Measurements from ENCODE around the gene SYVN1. TPM values are rescaled to one million over a fixed set of nuclear protein-coding genes. Genes with fewer than 3 reads are reported as not detected.

SYVN1 gene
- total RNA-seq, 1 experiment from 2014 or later = 34.8 TPM

GRCh38 chr11:65116370-65117205, 17.7 kb downstream of the SYVN1 start (continued):
- TF ChIP-seq AFF4 (CRISPR knock-in tag; IDR thresholded peaks at IDR 0.05; ENCODE audit: borderline replicate concordance) (peak; percentile 92; the same call in 1 of the 2 replicates), ZNF512 (CRISPR knock-in tag; IDR thresholded peaks at IDR 0.05; ENCODE audit: borderline replicate concordance) (no peak), FOXJ3 (CRISPR knock-in tag; IDR thresholded peaks at IDR 0.05; ENCODE audit: borderline replicate concordance) (no peak), PREB (CRISPR knock-in tag; IDR thresholded peaks at IDR 0.05; ENCODE audit: borderline replicate concordance) (no peak), CREB1 (CRISPR knock-in tag; IDR thresholded peaks at IDR 0.05) (peak; percentile 93), ZNF396 (CRISPR knock-in tag; IDR thresholded peaks at IDR 0.05; ENCODE audit: borderline replicate concordance) (no peak), PRRX2 (CRISPR knock-in tag; IDR thresholded peaks at IDR 0.05) (no peak), ELF4 (CRISPR knock-in tag; IDR thresholded peaks at IDR 0.05; ENCODE audit: low read depth) (0 out of 2 replicates have a peak, but pooled peaks have one; percentile 33), TP53 (CRISPR knock-in tag; IDR thresholded peaks at IDR 0.05) (peak; percentile 86), ESRRA (CRISPR knock-in tag; IDR thresholded peaks at IDR 0.05; ENCODE audit: borderline replicate concordance) (peak; percentile 87), RORB (CRISPR knock-in tag; IDR thresholded peaks at IDR 0.05) (no peak), KAT7 (CRISPR knock-in tag; IDR thresholded peaks at IDR 0.05; ENCODE audit: borderline replicate concordance) (peak; percentile 95), ATF2 (CRISPR knock-in tag; IDR thresholded peaks at IDR 0.05; ENCODE audit: borderline replicate concordance, low read depth) (no peak), SP1 (CRISPR knock-in tag; conservative IDR thresholded peaks at IDR 0.05) (0 out of 2 replicates have a peak, but pooled peaks have one; percentile 48), IRF1 (CRISPR knock-in tag; IDR thresholded peaks at IDR 0.05) (peak; percentile 87; the same call in 1 of the 2 replicates), ZNF121 (CRISPR knock-in tag; IDR thresholded peaks at IDR 0.05) (no peak), CDX4 (CRISPR knock-in tag; IDR thresholded peaks at IDR 0.05; ENCODE audit: borderline replicate concordance) (no peak)
